ENCODE data around the gene GRB7. TPM values are rescaled to one million over a fixed set of nuclear protein-coding genes. Genes with fewer than 3 reads are reported as not detected.

The GRB7 gene
- total RNA-seq, 1 donor from 2014 or later, result 8.8 TPM

- DNase-seq, result no peak
Measured at GRCh38 chr17:39775031-39775430, 37.3 kb downstream of the GRB7 start.

DNA sequence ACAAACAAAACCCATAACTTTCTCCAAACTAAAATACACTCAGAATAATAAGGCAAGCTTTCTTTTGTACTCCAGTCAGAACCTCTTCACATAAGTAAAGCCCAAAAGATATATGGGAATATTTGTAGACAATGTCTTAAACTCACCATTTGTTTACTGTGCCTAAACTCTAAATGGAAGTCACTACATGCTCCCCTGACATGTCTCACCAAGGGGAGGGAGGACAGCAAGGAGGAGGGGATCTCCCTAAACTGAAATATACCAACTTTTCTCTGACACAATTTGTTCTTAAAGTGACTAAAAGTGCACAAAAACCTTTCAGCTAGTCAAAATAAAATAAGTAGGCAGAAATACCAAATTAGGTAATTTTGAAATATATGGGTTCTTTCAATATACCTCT is 38.5 kb downstream of the GRB7 start:
- DNase-seq, result no peak

DNA sequence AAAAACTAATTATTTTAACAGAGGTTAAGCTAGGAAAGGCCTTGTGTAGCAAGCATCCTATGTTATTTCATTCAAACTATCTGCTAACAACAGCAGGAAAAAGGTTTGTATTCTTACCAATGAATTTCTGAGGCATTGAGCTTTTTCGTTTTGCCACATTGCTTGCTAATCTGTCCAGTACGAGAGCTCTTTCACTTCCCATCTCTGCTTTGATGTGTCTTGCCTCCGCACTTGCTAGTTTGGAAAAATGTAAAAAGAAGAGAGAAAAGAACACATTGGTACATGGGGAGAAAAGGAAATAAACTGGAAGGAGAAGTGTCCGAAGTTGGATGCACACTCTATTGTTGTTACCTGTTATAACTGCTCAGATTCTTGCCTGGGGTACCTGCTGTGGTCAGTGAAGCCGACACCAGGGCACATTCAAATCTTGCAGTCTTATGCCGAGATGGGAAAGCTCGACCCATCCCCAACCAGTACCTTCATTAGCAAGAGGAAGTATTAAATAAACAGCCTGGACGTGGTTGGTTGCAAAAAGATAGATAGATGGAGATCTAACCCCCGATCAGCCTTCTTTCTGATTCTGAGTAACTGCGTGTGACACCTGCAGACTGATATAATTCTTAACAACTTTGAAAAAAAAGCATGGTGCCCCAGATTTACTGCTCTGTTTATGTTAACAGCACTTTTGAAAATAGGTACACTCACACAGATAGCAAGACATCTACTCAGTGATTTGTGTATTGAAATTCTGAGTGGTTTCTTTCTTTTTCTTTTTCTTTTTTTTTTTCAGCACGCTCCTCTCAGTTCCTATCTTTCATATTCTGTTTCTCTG is 40.0 kb downstream of the GRB7 start:
- DNase-seq, result no peak

GRCh38 chr17:39781031-39781860 is 43.5 kb downstream of the GRB7 start:
- DNase-seq, result no peak

DNA sequence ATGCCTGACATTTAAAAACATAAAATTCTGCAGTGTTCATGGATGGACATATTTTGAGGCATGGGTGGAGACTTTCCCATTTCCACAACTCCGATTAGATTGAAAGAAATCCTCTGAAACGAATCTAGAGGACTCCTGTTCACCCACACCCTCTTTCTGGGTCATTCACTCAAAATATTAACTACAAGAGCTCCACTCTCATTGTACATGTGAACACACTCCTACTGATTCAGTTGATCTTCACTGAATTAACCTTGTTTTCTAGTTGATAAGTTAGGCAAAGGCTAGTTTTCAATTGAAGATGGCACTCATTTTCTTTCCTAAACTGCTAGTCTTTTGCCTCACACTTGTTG is 44.1 kb downstream of the GRB7 start:
- no peak for DNase-seq

- peak; percentile 39 for DNase-seq
Measured at GRCh38 chr17:39782481-39782880, 44.7 kb downstream of the GRB7 start.

DNA sequence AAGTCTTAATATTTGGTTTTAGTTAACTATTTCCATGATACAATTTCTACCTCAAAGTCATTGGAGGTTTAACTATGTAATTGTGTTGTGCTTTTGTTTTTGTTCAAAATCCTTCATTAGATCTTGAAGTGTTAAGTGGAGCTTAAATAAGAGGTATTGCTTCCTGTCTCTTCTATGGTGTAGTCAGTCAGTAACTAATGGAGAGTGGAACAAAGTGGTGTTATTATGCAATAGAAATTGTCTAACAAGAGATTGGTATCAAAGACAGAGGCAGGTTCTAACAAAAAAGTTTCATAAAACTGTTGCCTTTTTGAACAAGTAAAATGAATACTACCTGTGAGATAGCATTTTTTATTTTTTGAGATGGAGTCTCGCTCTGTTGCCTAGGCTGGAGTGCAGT is 45.2 kb downstream of the GRB7 start:
- DNase-seq, result no peak

- DNase-seq, result no peak
Measured at GRCh38 chr17:39787041-39787440, 49.3 kb downstream of the GRB7 start.

GRCh38 chr17:39787743-39788484 is 50.2 kb downstream of the GRB7 start:
- DNase-seq, result no peak

GRCh38 chr17:39791111-39791992 is 53.6 kb downstream of the GRB7 start:
- DNase-seq, result no peak

DNA sequence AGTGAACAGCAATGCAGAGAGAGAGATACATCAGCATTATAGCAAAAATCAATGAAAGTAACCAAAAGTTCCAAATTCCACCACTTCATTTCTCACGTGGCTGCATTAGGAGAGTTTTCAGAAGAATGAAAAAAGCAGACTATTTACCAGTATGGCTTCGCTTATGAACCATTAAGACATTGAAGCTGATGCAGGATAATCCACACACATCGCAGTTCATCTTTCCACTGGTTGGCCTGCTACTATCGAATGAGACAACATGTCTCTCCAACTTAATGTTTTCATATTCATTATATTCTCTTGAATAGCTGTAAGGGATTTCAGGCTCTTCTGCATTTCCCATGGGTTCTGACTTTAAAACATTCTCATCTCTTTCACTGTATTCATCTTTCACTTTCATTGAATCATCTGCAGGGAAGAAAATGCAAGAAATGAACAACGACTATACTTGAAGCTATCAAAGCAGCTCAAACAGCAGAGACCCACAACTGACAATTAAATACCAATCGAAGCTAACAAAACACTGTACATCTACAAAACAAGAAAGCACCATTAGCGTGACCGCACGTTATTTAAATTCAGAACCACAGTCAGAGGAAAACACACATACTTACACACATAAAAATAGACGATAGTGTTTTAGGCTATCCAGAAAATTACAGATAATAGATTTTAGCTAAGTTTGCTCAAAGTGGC is 54.9 kb downstream of the GRB7 start:
- no peak for DNase-seq

DNA sequence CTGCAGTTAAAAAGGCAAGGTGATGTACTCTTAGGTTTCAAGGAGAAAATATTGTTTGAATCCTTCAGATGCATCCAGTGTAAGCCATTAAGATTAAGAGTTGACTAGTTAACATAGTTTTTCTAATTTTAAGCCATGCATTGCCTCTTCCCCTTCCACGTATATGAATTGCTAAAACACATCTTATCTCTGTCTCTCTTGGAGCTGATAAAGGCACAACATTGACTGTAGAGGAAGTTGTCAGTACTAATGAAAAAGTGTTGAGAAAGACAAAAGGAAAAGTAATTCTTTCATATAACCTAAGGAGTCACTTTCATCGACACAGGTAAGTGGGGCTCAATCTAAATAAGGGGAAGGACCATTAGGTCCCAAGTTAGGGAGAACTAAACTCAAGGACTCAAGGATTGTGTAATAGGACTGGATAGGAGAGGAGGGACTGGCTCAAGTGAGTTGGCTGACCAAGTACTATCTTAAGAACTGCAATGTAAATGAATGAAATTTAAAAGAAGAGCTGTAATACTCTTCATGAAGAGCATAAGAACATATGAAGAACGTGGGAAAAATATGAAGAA is 55.6 kb downstream of the GRB7 start:
- DNase-seq, result no peak

- DNase-seq, result no peak
Measured at GRCh38 chr17:39794249-39794970, 56.7 kb downstream of the GRB7 start.

Small RNAs within 50 kb of the gene (small RNA-seq; reads per million reads assigned to genes)
- gene MIR4728 (ENCODE audit: low replicate concordance), result 0.17 reads per million

Other genes with a start within 250 kb of the GRB7 start
- not detected for gene NEUROD2, start 130.0 kb upstream of the GRB7 start, total RNA-seq
- gene PPP1R1B, start 111.0 kb upstream of the GRB7 start, total RNA-seq, result 12.8 TPM
- gene STARD3, start 100.8 kb upstream of the GRB7 start, total RNA-seq, result 15.8 TPM
- gene TCAP, start 72.6 kb upstream of the GRB7 start, total RNA-seq, result 20.7 TPM
- gene PNMT, start 69.5 kb upstream of the GRB7 start, total RNA-seq, result not detected
- gene PGAP3, start 49.9 kb upstream of the GRB7 start, total RNA-seq, result 9.7 TPM
- 61.1 TPM for gene ERBB2, start 37.9 kb upstream of the GRB7 start, total RNA-seq
- gene MIEN1, start 7.4 kb upstream of the GRB7 start, total RNA-seq, result 11.1 TPM
- gene IKZF3, start 126.4 kb downstream of the GRB7 start, total RNA-seq, result 0.39 TPM
- gene ZPBP2, start 130.3 kb downstream of the GRB7 start, total RNA-seq, result not detected
- 24.0 TPM for gene GSDMB, start 180.7 kb downstream of the GRB7 start, total RNA-seq
- gene ORMDL3, start 189.7 kb downstream of the GRB7 start, total RNA-seq, result 62.8 TPM
- not detected for gene LRRC3C, start 189.8 kb downstream of the GRB7 start, total RNA-seq
- gene GSDMA, start 225.1 kb downstream of the GRB7 start, total RNA-seq, result 21.1 TPM
- 49.5 TPM for gene PSMD3, start 242.9 kb downstream of the GRB7 start, total RNA-seq